BLaER1 treated with 17β-estradiol and CSF1 and Interleukin-3, amounts not matched to agents 10 nM and 100 nM (cell line): Measurements from ENCODE around the gene SPTLC2.
"Not testable (repeated sequence)": the region's sequence is repeated elsewhere in the genome, so short reads cannot be mapped to it uniquely, and the experiment has no call there.

Source experiments
- H3K27ac ChIP-seq, 11 experiments: shearing (Covaris generic); formaldehyde crosslinking; 2 replicates each; pipeline ENCODE4 v1.8.1; 2022
- H3K27me3 ChIP-seq, 11 experiments: shearing (Covaris generic); formaldehyde crosslinking; 2 replicates each; pipeline ENCODE4 v1.8.1; 2022
- H3K36me3 ChIP-seq, 11 experiments: shearing (Covaris generic); formaldehyde crosslinking; 2 replicates each; pipeline ENCODE4 v1.8.1; 2022
- H3K4me1 ChIP-seq, 10 experiments: shearing (Covaris generic); formaldehyde crosslinking; 2 replicates each; pipeline ENCODE4 v1.8.1; 2022
- H3K4me2 ChIP-seq, 11 experiments: shearing (Covaris generic); formaldehyde crosslinking; 2 replicates each; pipeline ENCODE4 v1.8.1; 2022
- H3K4me3 ChIP-seq, 10 experiments: shearing (Covaris generic); formaldehyde crosslinking; 2 replicates each; pipeline ENCODE4 v1.8.1; 2022
- H3K9ac ChIP-seq, 11 experiments: shearing (Covaris generic); formaldehyde crosslinking; 2 replicates each; pipeline ENCODE4 v1.8.1; 2022
- H3K9me3 ChIP-seq, 11 experiments: shearing (Covaris generic); formaldehyde crosslinking; replicated peaks in 1 of 11; 2 replicates each; pipeline ENCODE4 v1.8.1; 2022
- H4K20me1 ChIP-seq, 11 experiments: shearing (Covaris generic); formaldehyde crosslinking; 2 replicates each; pipeline ENCODE4 v1.8.1; 2022
- Cebpa-rat ChIP-seq, 11 experiments: shearing (Covaris generic); IDR thresholded peaks; 2 replicates each; pipeline ENCODE4 v1.8.1; 2022

Gene SPTLC2

GRCh38 chr14:77638771-77639171 lies 22.3 kb upstream of the SPTLC2 start:
- TF ChIP-seq Cebpa-rat (IDR thresholded peaks at IDR 0.05) = no peak
- Histone ChIP-seq H3K9me3 (peaks cover 15 to 42% (median 37%) of the 10 kb centered on the region in 11 experiments), H3K4me3 (no peak overlapping the region), H3K4me1 (peaks cover 10 to 43% (median 18%) of the 10 kb centered on the region in 10 experiments; a peak in 19 of 20 replicates), H3K27me3 (peaks cover 0 to 24% (median 11%) of the 10 kb centered on the region in 11 experiments; a peak in 17 of 22 replicates), H3K4me2 (peak overlapping the region in 3 of 11 experiments; percentile 6 to 31 (median 30); a peak in 4 of 22 replicates), H3K9ac (no peak overlapping the region), H3K36me3 (no peaks in the 10 kb centered on the region), H3K27ac (no peak overlapping the region), H4K20me1 (no peaks in the 10 kb centered on the region)

- H3K27me3 ChIP-seq, H3K4me3 ChIP-seq, H3K9ac ChIP-seq, H3K36me3 ChIP-seq, H3K4me2 ChIP-seq, H3K27ac ChIP-seq, H4K20me1 ChIP-seq: not testable (repeated sequence)
- Histone ChIP-seq H3K9me3 (peaks cover 40 to 64% (median 54%) of the 10 kb centered on the region in 11 experiments), H3K4me1 (peaks cover 0 to 27% (median 3%) of the 10 kb centered on the region in 10 experiments; a peak in 10 of 20 replicates)
These were observed 19.4 kb upstream of the SPTLC2 start for GRCh38 chr14:77635869-77636268.

GRCh38 chr14:77635466-77635865 lies 19.0 kb upstream of the SPTLC2 start:
- not testable (repeated sequence) for H4K20me1 ChIP-seq, H3K9ac ChIP-seq, H3K4me2 ChIP-seq, H3K27me3 ChIP-seq, H3K27ac ChIP-seq, H3K36me3 ChIP-seq, H3K4me3 ChIP-seq
- Histone ChIP-seq H3K4me1 (peaks cover 0 to 23% (median under 1%) of the 10 kb centered on the region in 10 experiments; a peak in 7 of 20 replicates), H3K9me3 (peaks cover 40 to 64% (median 55%) of the 10 kb centered on the region in 11 experiments)

- no peak overlapping the region for H3K27ac ChIP-seq
- peaks cover 51 to 63% (median 58%) of the 10 kb centered on the region in 11 experiments for H3K9me3 ChIP-seq
- H3K36me3 ChIP-seq = no peaks in the 10 kb centered on the region
- H3K4me2 ChIP-seq = no peak overlapping the region
- no peak overlapping the region for H3K9ac ChIP-seq
- TF ChIP-seq Cebpa-rat (IDR thresholded peaks at IDR 0.05) = no peak
- peaks cover 0 to 6% (median 0%) of the 10 kb centered on the region in 10 experiments; a peak in 1 of 20 replicates for H3K4me1 ChIP-seq
- no peaks in the 10 kb centered on the region for H4K20me1 ChIP-seq
- H3K4me3 ChIP-seq = no peak overlapping the region
- no peaks in the 10 kb centered on the region for H3K27me3 ChIP-seq
These were observed 13.7 kb upstream of the SPTLC2 start for GRCh38 chr14:77630111-77630510.

- no peaks in the 10 kb centered on the region for H4K20me1 ChIP-seq
- no peak overlapping the region for H3K9ac ChIP-seq
- H3K4me1 ChIP-seq = peaks cover 0 to 38% (median 0%) of the 10 kb centered on the region in 10 experiments; a peak in 6 of 20 replicates
- H3K4me2 ChIP-seq = peak overlapping the region in 1 of 11 experiments; percentile 19; a peak in 1 of 22 replicates
- H3K36me3 ChIP-seq = no peaks in the 10 kb centered on the region
- no peak overlapping the region for H3K4me3 ChIP-seq
- TF ChIP-seq Cebpa-rat (IDR thresholded peaks at IDR 0.05) = no peak
- H3K9me3 ChIP-seq = peaks cover 13 to 21% (median 18%) of the 10 kb centered on the region in 11 experiments; a peak in 20 of 22 replicates
- no peaks in the 10 kb centered on the region for H3K27me3 ChIP-seq
- no peak overlapping the region for H3K27ac ChIP-seq
These were observed 8.9 kb upstream of the SPTLC2 start for GRCh38 chr14:77625360-77625759.

- no peak for TF ChIP-seq Cebpa-rat (IDR thresholded peaks at IDR 0.05)
- H3K4me3 ChIP-seq = no peak overlapping the region
- H3K36me3 ChIP-seq = no peaks in the 10 kb centered on the region
- H3K9me3 ChIP-seq = peaks cover 0 to 4% (median 1%) of the 10 kb centered on the region in 11 experiments; a peak in 7 of 22 replicates
- peak overlapping the region in 3 of 11 experiments; percentile 4 to 37 (median 20); a peak in 4 of 22 replicates for H3K27ac ChIP-seq
- H4K20me1 ChIP-seq = no peaks in the 10 kb centered on the region
- H3K4me2 ChIP-seq = peak overlapping the region in 3 of 11 experiments; percentile 29 to 53 (median 44); a peak in 6 of 22 replicates
- no peak overlapping the region for H3K9ac ChIP-seq
- H3K4me1 ChIP-seq = peaks cover 0 to 59% (median 0%) of the 10 kb centered on the region in 10 experiments; a peak in 6 of 20 replicates
- no peaks in the 10 kb centered on the region for H3K27me3 ChIP-seq
These were observed 6.8 kb upstream of the SPTLC2 start for GRCh38 chr14:77623201-77623600.

- Histone ChIP-seq H3K4me3 (no peak overlapping the region), H4K20me1 (no peaks in the 10 kb centered on the region), H3K9ac (no peak overlapping the region), H3K4me2 (peak overlapping the region in 3 of 11 experiments; percentile 29 to 53 (median 44); a peak in 4 of 22 replicates), H3K9me3 (no peaks in the 10 kb centered on the region), H3K27me3 (no peaks in the 10 kb centered on the region), H3K27ac (no peak overlapping the region), H3K4me1 (peaks cover 0 to 66% (median 0%) of the 10 kb centered on the region in 10 experiments; a peak in 6 of 20 replicates), H3K36me3 (no peaks in the 10 kb centered on the region)
- no peak for TF ChIP-seq Cebpa-rat (IDR thresholded peaks at IDR 0.05)
These were observed 6.0 kb upstream of the SPTLC2 start for GRCh38 chr14:77622366-77622961.

GRCh38 chr14:77620222-77620870 lies 3.9 kb upstream of the SPTLC2 start:
- Histone ChIP-seq H3K27me3 (no peaks in the 10 kb centered on the region), H3K9ac (no peak overlapping the region), H3K4me1 (peaks cover 0 to 62% (median 4%) of the 10 kb centered on the region in 10 experiments; a peak in 17 of 20 replicates), H3K4me3 (no peak overlapping the region), H3K36me3 (no peaks in the 10 kb centered on the region), H4K20me1 (peaks cover 0 to 10% (median 0%) of the 10 kb centered on the region in 11 experiments; a peak in 6 of 22 replicates), H3K9me3 (no peaks in the 10 kb centered on the region), H3K4me2 (peak overlapping the region in 2 of 11 experiments; percentile 47 to 74; a peak in 4 of 22 replicates), H3K27ac (no peak overlapping the region)
- TF ChIP-seq Cebpa-rat (IDR thresholded peaks at IDR 0.05) = no peak

GRCh38 chr14:77618381-77618970 lies 2.0 kb upstream of the SPTLC2 start:
- peaks cover 0 to 27% (median 11%) of the 10 kb centered on the region in 11 experiments; a peak in 12 of 22 replicates for H4K20me1 ChIP-seq
- peaks cover 8 to 72% (median 17%) of the 10 kb centered on the region in 10 experiments for H3K4me1 ChIP-seq
- TF ChIP-seq Cebpa-rat (IDR thresholded peaks at IDR 0.05) = no peak
- H3K9me3 ChIP-seq = no peaks in the 10 kb centered on the region
- no peak overlapping the region for H3K4me3 ChIP-seq
- H3K27ac ChIP-seq = peak overlapping the region in 3 of 11 experiments; percentile 24 to 67 (median 47); a peak in 5 of 22 replicates
- peak overlapping the region in 3 of 11 experiments; percentile 50 to 75 (median 74); a peak in 6 of 22 replicates for H3K4me2 ChIP-seq
- peaks cover 0 to 7% (median 0%) of the 10 kb centered on the region in 11 experiments; a peak in 1 of 22 replicates for H3K36me3 ChIP-seq
- H3K27me3 ChIP-seq = no peaks in the 10 kb centered on the region
- peak overlapping the region in 1 of 11 experiments; percentile 36; a peak in 1 of 22 replicates for H3K9ac ChIP-seq
